OCI-LY3 (cell line): Measurements from ENCODE around the gene MBNL1.
"Not testable (repeated sequence)": the region's sequence is repeated elsewhere in the genome, so short reads cannot be mapped to it uniquely, and the experiment has no call there.

ENCODE experiments used
- H2AFZ ChIP-seq: fragments of 200-600, 300-600 bp; shearing (Covaris generic); 2 replicates; pipeline ENCODE4 v1.6.0; 2014; ENCODE audit warnings: antibody characterized with exemption, low read depth, low read length
- H3K27ac ChIP-seq: fragments of 200-600, 300-600 bp; sonication (generic); 2 replicates; pipeline ENCODE4 v1.5.1; 2014; ENCODE audit warnings: mild to moderate bottlenecking, low read length, moderate library complexity, mixed read lengths
- H3K27me3 ChIP-seq: fragments of 200-600, 300-600 bp; sonication (generic); 2 replicates; pipeline ENCODE4 v1.6.1; 2014; ENCODE audit warnings: low read depth, low read length, mixed read lengths
- H3K36me3 ChIP-seq: fragments of 200-600, 300-600 bp; sonication (generic); replicated peaks from 2 replicates; pipeline ENCODE3; 2014; ENCODE audit warnings: low read depth, low read length, mixed read lengths
- H3K4me1 ChIP-seq: fragments of 300-600, 200-600 bp; sonication (generic); 2 replicates; pipeline ENCODE4 v1.6.1; 2014; ENCODE audit warnings: low read length, mixed read lengths
- H3K4me2 ChIP-seq: fragments of 200-600, 300-600 bp; sonication (generic); 2 replicates; pipeline ENCODE4 v1.6.1; 2014; ENCODE audit warnings: low read length, mixed read lengths
- H3K4me3 ChIP-seq: fragments of 300-600, 200-600 bp; sonication (generic); 2 replicates; pipeline ENCODE4 v1.5.1; 2014; ENCODE audit warnings: antibody characterized with exemption, mild to moderate bottlenecking, low read length, moderate library complexity
- H3K79me2 ChIP-seq: fragments of 300-600, 200-600 bp; shearing (Covaris generic); 2 replicates; pipeline ENCODE4 v1.6.1; 2014; ENCODE audit warnings: mild to moderate bottlenecking, low read length, mixed read lengths
- H3K9ac ChIP-seq: fragments of 300-600, 200-600 bp; shearing (Covaris generic); 2 replicates; pipeline ENCODE4 v1.6.0; 2014; ENCODE audit warnings: mild to moderate bottlenecking, low read length, moderate library complexity
- H3K9me3 ChIP-seq: fragments of 200-600, 300-600 bp; shearing (Covaris generic); 2 replicates; pipeline ENCODE4 v1.6.1; 2014; ENCODE audit warnings: low read length, mixed read lengths; ENCODE audit not compliant: insufficient read depth
- H4K20me1 ChIP-seq: fragments of 200-600, 300-600 bp; sonication (generic); 2 replicates; pipeline ENCODE4 v1.6.1; 2016; ENCODE audit warnings: low read length, mixed read lengths; ENCODE audit not compliant: insufficient read depth
- EZH2phosphoT487 ChIP-seq: fragments of 200-600 bp; shearing (Covaris generic); IDR thresholded peaks from 2 replicates; pipeline ENCODE4 v1.6.1; 2018; ENCODE audit warnings: antibody characterized with exemption, mixed run types, low read depth
- TF ChIP-seq, protein P1 (sequence below): fragments of 200-600, 300-600 bp; sonication (generic); IDR thresholded peaks from 2 replicates; pipeline ENCODE4 v1.5.1; 2014; ENCODE audit warnings: antibody characterized with exemption, low read length, low read depth

Gene MBNL1

DNA sequence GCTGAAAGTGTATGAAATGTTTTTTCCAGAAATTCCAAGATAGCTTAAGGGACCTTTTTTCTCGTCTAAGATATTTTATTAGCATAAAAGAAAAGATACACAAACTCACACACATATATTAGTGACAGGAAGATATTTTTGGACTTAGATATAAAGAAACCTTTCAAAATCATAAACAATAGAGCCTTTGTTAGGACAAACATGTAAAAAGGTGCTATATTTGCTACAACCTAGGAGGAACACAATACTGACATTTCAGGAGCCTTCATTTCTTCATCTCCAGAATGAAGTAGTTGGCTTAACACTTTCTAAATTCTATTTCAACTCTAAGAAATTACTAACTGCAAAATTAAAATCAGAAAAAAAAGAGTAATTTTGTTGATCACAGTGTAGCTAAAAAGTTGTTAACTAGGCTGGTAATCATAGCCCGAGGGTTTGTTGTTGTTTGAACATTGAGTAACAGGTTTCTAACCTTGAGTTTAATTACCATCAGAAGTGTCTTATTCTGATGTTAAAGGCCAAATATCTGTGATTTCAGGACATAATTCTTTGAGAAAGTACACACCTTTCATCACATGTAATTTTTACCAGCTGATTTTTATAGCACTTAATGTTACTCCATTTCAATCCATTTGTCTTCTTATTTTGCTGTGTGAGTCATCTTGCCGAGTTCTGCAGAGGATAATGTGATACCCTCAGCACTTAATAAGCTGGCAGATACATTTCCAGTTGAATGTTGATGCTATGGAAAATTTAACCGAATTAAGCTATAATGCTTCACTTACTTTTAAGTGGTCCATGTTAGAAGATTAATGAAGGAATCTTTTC lies 97.3 kb downstream of the MBNL1 start:
- H3K79me2 ChIP-seq: peaks cover 100% of the 10 kb centered on the region
- H3K27ac ChIP-seq: no peak overlapping the region

DNA sequence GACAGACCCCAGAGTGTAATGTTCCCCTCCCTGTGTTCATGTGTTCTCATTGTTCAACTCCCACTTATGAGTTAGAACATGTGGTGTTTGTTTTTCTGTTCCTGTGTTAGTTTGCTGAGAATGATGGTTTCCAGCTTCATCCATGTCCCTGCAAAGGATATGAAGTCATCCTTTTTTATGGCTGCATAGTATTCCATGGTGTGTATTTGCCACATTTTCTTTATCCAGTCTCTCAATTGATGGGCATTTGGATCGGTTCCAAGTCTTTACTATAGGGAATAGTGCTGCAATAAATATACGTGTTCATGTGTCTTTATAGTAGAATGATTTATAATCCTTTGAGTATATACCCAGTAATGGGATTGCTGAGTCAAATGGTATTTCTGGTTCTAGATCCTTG lies 98.5 kb downstream of the MBNL1 start:
- Histone ChIP-seq H3K36me3 (peaks cover 20% of the 10 kb centered on the region), H4K20me1 (peaks cover 82% of the 10 kb centered on the region)

More for the DNA sequence above, 97.3 kb downstream of the MBNL1 start:
- Histone ChIP-seq H4K20me1 (peaks cover 84% of the 10 kb centered on the region), H3K9ac (no peak overlapping the region), H3K4me2 (no peak overlapping the region), H3K4me3 (no peak overlapping the region), H3K36me3 (peaks cover 24% of the 10 kb centered on the region), H2AFZ (no peak overlapping the region), H3K27me3 (no peaks in the 10 kb centered on the region), H3K4me1 (no peaks in the 10 kb centered on the region), H3K9me3 (no peaks in the 10 kb centered on the region; the same call in 1 of the 2 replicates)
- TF ChIP-seq, protein P1, sequence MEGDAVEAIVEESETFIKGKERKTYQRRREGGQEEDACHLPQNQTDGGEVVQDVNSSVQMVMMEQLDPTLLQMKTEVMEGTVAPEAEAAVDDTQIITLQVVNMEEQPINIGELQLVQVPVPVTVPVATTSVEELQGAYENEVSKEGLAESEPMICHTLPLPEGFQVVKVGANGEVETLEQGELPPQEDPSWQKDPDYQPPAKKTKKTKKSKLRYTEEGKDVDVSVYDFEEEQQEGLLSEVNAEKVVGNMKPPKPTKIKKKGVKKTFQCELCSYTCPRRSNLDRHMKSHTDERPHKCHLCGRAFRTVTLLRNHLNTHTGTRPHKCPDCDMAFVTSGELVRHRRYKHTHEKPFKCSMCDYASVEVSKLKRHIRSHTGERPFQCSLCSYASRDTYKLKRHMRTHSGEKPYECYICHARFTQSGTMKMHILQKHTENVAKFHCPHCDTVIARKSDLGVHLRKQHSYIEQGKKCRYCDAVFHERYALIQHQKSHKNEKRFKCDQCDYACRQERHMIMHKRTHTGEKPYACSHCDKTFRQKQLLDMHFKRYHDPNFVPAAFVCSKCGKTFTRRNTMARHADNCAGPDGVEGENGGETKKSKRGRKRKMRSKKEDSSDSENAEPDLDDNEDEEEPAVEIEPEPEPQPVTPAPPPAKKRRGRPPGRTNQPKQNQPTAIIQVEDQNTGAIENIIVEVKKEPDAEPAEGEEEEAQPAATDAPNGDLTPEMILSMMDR: no peak
- TF ChIP-seq EZH2phosphoT487: no peak

DNA sequence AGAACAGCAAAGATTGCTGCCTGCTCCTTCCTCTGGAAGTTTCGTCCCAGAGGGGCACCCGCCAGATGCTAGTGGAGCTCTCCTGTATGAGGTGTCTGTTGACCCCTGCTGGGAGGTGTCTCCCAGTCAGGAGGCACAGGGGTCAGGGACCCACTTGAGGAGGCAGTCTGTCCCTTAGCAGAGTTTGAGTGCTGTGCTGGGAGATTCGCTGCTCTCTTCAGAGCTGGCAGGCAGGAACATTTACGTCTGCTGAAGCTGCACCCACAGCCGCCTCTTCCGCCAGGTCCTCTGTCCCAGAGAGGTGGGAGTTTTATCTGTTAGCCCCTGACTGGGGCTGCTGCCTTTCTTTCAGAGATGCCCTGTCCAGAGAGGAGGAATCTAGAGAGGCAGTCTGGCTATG lies 103.9 kb downstream of the MBNL1 start:
- H3K9me3 ChIP-seq, H3K4me2 ChIP-seq, H3K36me3 ChIP-seq, H3K27ac ChIP-seq, H2AFZ ChIP-seq, H3K9ac ChIP-seq, H3K27me3 ChIP-seq, H3K4me3 ChIP-seq: not testable (repeated sequence)
- H3K4me1 ChIP-seq: peaks cover 40% of the 10 kb centered on the region
- peaks cover 80% of the 10 kb centered on the region for H4K20me1 ChIP-seq
- peaks cover 95% of the 10 kb centered on the region for H3K79me2 ChIP-seq

More for the DNA sequence above, 98.5 kb downstream of the MBNL1 start:
- H3K9ac ChIP-seq, H2AFZ ChIP-seq, H3K27me3 ChIP-seq, H3K4me1 ChIP-seq, H3K9me3 ChIP-seq, H3K4me2 ChIP-seq, H3K4me3 ChIP-seq, H3K27ac ChIP-seq: not testable (repeated sequence)
- peaks cover 99% of the 10 kb centered on the region for H3K79me2 ChIP-seq

DNA sequence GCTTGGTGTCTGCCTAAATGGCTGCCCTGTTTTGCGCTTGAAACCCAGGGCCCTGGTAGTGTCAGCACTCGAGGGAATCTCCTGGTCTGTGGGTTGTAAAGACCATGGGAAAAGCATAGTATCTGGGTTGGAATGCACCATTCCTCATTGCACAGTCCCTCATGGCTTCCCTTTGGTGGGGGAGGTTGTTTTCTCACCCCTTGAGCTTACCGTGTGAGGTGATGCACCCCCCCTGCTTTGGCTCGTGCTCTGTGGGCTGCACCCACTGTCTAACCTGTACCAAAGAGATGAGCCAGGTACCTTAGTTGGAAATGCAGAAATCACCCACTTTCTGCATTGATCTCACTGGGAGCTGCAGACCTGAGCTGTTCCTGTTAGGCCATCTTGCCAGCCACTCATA lies 104.7 kb downstream of the MBNL1 start:
- peaks cover 14% of the 10 kb centered on the region for H3K36me3 ChIP-seq
- H3K9me3 ChIP-seq: no peaks in the 10 kb centered on the region
- H3K4me1 ChIP-seq: peaks cover 47% of the 10 kb centered on the region
- H3K27ac ChIP-seq: no peak overlapping the region
- TF ChIP-seq, protein P1: no peak
- H3K9ac ChIP-seq: no peak overlapping the region
- no peaks in the 10 kb centered on the region for H3K27me3 ChIP-seq
- peaks cover 95% of the 10 kb centered on the region for H3K79me2 ChIP-seq
- H3K4me2 ChIP-seq: no peak overlapping the region
- no peak overlapping the region for H2AFZ ChIP-seq
- H4K20me1 ChIP-seq: peaks cover 79% of the 10 kb centered on the region
- H3K4me3 ChIP-seq: no peak overlapping the region

DNA sequence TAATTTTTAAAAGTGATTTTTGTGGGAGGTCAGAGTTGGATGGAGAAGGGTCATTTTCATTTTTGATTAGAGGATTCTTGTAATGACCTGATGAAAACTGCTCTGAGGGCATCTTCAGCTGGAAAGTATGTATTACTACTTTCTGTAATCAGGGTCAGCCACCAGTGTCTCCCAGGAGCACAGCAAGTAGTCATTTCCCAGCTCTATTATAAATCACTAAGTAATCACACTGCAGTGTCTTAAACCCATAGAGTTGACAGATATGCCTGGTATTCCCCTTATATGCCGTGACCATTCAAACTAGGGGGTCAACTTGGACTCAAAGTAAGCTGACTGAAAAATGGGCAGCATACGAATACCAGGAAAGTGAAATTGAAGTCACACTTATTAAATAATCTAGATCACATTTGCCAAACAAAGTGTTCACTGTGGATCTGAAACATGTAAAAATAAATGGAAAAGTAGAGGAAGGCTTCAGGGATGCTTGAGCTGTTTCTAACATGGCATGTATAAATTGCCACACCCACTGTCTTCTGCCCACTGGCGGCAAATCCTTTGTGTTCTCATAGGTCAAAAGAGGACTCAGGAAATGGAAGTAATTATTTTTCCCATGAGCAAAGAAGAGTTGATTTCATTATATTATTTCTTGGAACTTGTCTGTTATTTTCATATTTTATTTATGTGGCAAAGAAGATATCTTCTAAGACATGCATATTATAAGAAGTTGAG lies 105.7 kb downstream of the MBNL1 start:
- Histone ChIP-seq H3K4me2 (peak overlapping the region; percentile 16; the same call in 1 of the 2 replicates), H4K20me1 (peaks cover 75% of the 10 kb centered on the region), H3K36me3 (peaks cover 15% of the 10 kb centered on the region), H3K27ac (no peak overlapping the region), H3K79me2 (peaks cover 95% of the 10 kb centered on the region), H3K9me3 (no peaks in the 10 kb centered on the region), H2AFZ (no peak overlapping the region), H3K4me1 (peaks cover 56% of the 10 kb centered on the region), H3K4me3 (no peak overlapping the region), H3K9ac (no peak overlapping the region), H3K27me3 (no peaks in the 10 kb centered on the region)
- TF ChIP-seq EZH2phosphoT487: no peak
- TF ChIP-seq, protein P1: no peak
